Suppressor macrophage treated with lipopolysaccharide for 1 hour (primary cell): ENCODE measurements around the gene COX8A.
"Not testable (repeated sequence)": the region's sequence is repeated elsewhere in the genome, so short reads cannot be mapped to it uniquely, and the experiment has no call there.

Experiments used
- DNase-seq, 3 donors: peaks; one replicate each; pipeline ENCODE4 v3.0.0-alpha.2; 2020 to 2022

The COX8A gene

GRCh38 chr11:63974259-63975143, at the start of gene COX8A:
COX8A (plus strand) TSS chr11:63974620; CDS start chr11:63974681, 61 bp downstream.
- DNase-seq, result peak; percentile 98 to 100 (median 100)

DNA sequence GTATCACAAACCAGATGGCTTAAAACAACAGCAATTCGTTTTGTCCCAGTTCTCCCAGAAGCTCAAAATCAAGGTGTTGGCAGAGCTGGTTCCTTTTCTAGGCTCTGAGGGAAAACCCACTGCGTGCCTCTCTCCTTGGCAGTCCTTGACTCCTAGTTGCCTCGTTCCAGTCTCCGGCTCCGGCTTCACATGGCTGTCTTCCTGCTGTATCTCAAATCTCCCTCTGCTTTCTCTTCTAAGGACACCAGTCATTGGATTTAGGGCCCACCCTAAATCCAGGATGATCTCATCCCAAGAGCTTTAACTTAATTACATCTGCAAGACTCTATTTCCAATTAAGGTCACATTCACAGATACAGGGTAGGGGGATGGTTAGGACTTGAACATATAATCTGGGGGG, 44.8 kb upstream of the COX8A start:
- no peak for DNase-seq

DNA sequence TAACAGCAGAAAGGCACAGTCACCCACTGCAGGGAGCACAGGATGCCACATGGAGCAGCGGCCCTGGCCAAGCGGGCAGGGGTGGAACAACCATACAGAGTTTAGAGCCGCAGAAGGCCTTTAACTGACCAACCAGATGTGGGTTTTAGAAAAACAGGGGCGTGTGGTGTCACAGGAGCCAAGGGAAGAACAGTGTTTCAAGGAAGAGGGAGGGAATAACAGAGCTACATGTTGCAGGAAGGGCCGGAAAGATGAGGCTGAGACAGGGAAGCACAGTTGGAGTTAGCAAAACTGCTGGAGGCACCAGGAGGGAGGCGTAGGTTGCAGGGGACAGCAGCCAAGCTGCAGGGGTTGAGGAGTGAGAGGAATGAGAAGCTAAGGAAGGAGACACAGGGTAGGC, 43.4 kb upstream of the COX8A start:
- DNase-seq, result no peak

GRCh38 chr11:63931876-63932275, 42.5 kb upstream of the COX8A start:
- DNase-seq, result peak in 1 of 3 donors; percentile 25

DNA sequence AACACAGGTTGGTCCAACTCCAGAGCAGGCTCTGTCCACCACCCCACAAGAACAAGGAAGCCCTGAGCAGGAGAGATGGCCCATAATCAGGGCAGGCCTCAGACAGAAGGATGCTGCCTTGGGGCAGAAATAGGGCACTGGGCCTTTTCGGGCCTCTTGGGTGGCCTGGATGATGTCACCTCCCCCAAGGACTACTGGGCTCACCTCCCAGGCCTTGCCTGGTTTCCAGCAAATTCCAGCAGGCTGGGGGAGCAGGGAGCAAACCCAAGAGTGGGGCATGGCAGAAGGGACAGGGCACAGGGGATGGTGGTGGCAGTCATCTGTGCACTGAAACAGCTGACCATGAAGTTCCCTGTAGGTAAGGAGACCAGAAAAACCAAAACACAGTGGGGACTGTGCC, 41.0 kb upstream of the COX8A start:
- no peak for DNase-seq

DNA sequence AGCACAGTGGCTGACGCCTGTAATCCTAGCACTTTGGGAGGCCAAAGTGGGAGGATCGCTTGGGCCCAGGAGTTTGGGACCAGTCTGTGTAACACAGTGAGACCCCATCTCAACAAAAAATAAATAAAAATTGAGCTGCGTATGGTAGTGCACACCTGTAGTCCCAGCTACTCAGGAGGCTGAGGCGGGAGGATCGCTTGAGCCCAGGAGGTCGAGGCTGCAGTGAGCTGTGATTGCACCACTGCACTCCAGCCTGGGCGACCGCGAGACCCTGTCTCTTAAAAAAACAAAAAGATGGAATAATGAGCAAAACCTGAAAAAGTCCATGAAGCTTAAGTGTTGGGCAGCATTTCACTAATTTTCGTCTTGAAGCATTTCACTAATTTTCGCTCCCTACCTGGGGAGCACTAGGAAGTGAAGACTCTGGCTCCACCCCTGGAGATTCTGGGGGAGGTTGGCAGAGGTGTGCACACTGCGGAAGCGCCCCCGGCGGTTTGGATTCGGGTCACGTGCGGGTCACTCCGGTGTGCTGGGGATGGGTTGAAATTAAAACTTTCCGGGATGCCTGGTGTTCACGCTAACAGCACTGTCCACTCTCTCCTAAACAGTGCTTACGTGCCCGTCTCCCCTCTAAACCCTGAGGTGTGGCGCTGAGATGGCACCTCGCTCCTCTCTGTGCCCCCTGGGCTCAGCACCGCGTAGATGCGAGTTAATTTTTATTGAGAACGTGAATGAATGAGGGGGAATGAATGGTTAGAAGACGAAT, 36.5 kb upstream of the COX8A start:
- no peak for DNase-seq

- peak; percentile 92 to 96 (median 93) for DNase-seq
Measured at GRCh38 chr11:63938479-63939396, 35.7 kb upstream of the COX8A start, which contains the start of gene NAA40. NAA40 (plus strand) TSS chr11:63939002; CDS start chr11:63939097, 95 bp downstream.

DNA sequence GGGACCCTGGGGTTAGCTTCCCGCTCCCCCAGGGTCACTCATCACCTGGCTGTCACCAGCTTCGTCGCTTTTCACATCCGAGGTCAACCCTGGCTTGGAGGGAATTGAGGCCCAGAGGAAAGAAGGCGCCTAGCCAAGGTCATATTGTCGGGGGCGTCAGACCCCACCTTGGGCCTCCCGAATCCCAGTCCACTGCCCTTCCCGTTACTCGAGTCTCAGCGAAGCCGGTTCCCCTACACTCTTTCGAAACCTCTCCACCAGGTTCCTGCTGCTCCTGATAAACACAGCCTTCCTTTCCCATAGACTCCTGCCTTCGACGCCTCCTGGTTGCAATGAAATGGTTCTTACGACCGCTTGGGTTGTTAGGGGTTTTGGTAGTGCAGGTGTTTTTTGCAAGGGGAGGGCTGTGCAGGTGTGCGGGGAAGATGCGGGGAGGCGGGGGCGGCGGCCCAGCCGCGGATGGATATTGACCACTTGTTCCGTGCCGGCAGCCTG, 35.0 kb upstream of the COX8A start:
- DNase-seq, result peak in 1 of 3 donors; percentile 28

GRCh38 chr11:63940786-63941185, 33.6 kb upstream of the COX8A start:
- DNase-seq, result peak; percentile 54 to 61 (median 58)

DNA sequence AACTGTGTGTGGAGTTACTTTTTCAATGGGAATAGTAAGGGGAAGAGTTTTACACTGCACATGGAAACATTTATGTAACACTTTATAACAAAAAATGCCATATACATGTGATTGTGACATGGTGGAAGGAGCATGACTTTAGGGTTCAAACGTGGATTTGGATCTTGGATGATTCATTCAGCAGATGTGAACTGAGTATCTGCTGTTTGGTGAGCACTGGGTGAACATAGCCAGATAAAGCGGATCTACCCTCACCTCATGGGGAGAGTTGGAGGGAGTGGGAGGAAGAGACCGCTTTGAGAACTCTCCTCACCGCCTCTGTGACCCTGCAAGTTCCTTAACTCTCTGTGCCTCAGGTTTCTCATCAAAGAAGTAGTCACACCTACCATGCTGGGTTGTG, 32.5 kb upstream of the COX8A start:
- no peak for DNase-seq

DNA sequence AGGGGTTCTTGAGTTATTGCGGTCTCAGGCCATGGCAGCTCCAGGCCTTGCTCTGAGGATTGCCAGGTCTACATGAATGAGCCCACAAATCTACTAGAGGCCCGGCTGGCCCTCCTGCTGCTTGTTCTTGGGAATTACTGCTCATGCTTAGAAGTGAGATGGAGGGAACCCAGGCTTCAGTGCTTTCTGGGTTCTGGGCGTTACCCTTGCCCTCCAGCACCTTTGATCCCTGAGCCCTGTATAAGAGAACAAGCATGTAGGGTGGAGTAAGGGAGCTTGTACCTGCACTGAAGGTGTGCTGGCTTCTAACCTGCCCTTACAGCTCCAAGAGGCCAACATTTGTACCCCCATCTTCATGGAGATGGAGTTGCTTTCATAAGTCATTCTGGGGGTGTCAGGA, 31.6 kb upstream of the COX8A start:
- no peak for DNase-seq

- no peak for DNase-seq
Measured at GRCh38 chr11:63944987-63945386, 29.4 kb upstream of the COX8A start.

GRCh38 chr11:63945477-63946163, 28.8 kb upstream of the COX8A start:
- DNase-seq, result peak; percentile 71 to 75 (median 75)

DNA sequence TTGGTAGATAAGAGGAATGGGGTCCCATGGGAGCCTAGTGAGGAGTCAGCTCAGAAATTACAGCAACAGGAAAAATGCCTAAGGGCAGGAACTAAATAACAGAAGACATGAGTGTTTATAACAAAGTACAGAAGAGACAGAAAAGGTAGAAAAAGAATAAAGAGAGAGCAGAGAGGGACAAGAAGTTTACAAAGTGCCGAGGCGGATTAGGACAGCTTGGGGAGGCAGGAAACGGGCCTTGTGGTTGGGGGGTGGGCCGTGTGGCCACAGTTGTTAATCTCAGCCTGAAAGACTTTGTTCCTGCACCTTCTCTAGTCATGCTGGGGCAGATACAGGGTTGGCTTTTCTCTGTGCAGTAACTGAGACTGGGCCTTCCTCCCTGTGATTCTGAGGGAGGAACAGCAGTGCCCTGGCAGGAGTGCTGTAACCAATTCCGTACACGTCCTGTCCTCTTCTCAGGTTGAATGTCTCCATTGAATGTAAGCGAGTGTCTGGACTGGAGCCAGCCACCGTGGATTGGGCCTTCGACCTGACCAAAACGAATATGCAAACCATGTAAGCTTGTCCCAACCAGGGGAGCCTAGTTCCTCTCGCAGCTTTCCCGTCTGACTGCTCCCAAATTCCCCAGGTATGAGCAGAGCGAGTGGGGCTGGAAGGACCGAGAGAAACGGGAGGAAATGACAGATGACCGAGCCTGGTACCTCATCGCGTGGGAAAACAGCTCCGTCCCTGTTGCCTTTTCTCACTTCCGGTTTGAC, 22.5 kb upstream of the COX8A start:
- no peak for DNase-seq

- DNase-seq, result no peak
Measured at GRCh38 chr11:63952570-63952969, 21.9 kb upstream of the COX8A start.

DNA sequence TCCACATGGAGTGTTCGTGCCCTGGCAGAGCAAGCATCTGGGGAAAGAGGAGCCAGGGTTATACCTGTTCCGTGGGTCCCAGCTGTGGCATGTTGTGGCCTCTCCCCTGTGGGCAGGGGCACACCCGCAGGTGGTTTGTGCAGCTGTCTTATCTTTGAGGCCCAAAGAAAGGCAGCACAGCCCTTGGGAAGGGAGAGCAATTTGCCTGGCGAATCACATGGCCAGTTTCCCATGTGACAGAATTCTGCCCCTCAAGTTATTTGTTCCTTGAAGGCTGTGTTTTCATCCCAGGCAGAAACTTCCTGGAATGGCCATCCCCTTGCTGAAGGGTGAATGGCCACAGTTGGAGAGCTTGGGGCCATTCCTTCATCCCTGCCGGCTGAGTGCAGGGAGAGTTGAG, 16.4 kb upstream of the COX8A start:
- no peak for DNase-seq

GRCh38 chr11:63961608-63962412, 12.6 kb upstream of the COX8A start:
- no peak for DNase-seq

- not testable (repeated sequence) for DNase-seq
Measured at GRCh38 chr11:63963895-63964294, 10.5 kb upstream of the COX8A start.

DNA sequence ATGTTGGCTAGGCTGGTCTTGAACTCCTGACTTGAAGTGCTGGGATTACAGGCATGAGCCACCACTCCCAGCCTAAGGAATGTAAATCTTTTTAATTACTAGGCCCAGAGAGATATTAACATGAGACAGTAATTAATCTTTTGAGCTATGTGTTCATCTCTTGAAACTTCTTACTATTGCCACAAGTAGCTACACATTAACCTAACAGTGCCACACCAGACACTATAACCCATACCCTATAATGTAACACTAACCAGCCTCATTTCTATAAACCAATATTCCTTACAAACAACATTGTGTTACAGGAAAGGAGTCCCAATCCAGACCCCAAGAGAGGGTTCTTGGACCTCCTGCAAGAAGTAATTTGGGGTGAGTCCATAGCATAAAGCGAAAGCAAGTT, 8.0 kb upstream of the COX8A start:
- DNase-seq, result no peak

DNA sequence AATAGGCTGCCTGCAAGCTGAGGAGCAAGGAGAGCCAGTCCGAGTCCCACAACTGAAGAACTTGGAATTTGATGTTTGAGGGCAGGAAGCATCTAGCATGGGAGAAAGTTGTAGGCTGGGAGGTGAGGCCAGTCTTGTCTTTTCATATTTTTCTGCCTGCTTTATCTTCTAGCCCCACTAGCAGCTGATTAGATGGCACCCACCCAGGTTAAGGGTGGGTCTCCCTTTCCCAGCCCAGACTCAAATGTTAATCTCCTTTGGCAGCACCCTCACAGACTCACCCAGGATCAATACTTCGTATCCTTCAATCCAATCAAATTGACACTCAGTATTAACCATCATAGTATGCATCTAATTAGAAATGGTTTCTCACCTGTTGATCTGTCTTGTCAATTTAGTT, 5.0 kb upstream of the COX8A start:
- DNase-seq, result no peak
